ENCODE data around the gene HPCA. TPM values are rescaled to one million over a fixed set of nuclear protein-coding genes. Genes with fewer than 3 reads are reported as not detected.
A peak's percentile ranks its signal among the peaks of the same experiment; 100 is the strongest.

The HPCA gene
- polyA plus RNA-seq, 1 experiment, result 0.06 TPM

DNA sequence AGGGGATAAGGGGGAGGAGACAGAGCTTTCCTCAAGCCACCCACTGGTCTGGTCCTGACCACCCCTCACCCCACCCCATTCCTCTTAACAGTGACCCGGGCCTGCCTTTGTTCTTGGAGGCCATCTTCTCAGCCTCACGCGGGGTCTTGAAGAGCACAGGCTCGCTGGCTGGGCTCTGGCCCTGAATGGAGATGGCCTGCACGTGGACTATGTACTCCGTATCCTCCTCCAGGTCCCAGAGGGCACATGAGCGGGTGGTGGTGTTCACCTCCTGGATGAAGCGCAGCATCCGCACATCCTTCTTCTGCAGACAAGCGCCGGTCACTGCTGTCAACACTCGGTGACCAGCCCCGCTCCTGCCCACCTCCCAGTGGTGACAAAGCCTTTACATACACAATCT lies 18.2 kb upstream of the HPCA start:
- POLR2A ChIA-PET, result no interaction called here
- TF ChIP-seq, protein P1, sequence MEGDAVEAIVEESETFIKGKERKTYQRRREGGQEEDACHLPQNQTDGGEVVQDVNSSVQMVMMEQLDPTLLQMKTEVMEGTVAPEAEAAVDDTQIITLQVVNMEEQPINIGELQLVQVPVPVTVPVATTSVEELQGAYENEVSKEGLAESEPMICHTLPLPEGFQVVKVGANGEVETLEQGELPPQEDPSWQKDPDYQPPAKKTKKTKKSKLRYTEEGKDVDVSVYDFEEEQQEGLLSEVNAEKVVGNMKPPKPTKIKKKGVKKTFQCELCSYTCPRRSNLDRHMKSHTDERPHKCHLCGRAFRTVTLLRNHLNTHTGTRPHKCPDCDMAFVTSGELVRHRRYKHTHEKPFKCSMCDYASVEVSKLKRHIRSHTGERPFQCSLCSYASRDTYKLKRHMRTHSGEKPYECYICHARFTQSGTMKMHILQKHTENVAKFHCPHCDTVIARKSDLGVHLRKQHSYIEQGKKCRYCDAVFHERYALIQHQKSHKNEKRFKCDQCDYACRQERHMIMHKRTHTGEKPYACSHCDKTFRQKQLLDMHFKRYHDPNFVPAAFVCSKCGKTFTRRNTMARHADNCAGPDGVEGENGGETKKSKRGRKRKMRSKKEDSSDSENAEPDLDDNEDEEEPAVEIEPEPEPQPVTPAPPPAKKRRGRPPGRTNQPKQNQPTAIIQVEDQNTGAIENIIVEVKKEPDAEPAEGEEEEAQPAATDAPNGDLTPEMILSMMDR (IDR thresholded peaks at IDR 0.05; ENCODE audit: low read depth, low read length), result no peak
- Histone ChIP-seq H3K9me3 (ENCODE audit: control insufficient read depth, insufficient read depth, low read length) (no peaks in the 10 kb centered on the region), H3K4me3 (ENCODE audit: low read depth, low read length) (no peak overlapping the region), H3K27me3 (ENCODE audit: control insufficient read depth, insufficient read depth, low read length) (peaks cover 12% of the 10 kb centered on the region), H3K27ac (ENCODE audit: low read depth, low read length) (peak overlapping the region; percentile 2)
- no peak for DNase-seq (ENCODE audit: low read depth, low spot score)
- CTCF ChIA-PET, result interaction anchor here (0.8 kb wide), 1 partner anchor 8 kb away, joined by 3 read pairs; no protein-coding TSS in a partner anchor

DNA sequence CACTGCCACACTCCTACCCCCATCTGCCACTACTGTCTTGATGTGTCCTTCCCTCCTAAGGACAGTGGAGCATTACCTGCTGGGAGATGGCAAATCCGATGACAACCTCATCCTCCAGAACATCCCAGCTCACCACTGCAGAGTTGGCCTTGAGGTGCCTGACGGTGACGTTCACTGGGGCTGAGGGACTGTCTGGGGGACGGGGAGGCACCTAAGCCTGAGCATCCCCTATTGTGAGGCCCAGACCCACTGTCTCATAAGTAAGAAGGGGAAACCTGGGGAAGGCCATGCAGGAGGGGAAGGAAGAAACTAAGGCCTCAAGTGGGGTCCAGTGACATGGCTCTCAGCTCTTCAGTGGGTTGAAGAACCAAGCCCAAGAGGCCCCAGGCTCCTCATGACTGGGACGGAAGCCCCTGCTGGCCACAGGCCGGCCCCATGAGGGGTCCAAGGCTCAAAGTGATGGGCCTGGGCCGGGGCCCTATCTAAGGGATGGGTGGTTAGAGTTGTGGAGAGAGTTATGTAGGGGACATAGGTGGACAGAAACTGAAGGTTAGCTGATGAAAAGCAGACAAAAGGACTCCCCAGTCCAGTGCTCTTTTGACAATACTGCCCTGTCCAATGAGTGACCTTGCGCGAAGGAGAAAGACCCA lies 17.4 kb upstream of the HPCA start:
- Histone ChIP-seq H3K27me3 (ENCODE audit: control insufficient read depth, insufficient read depth, low read length) (peaks cover 12% of the 10 kb centered on the region), H3K9me3 (ENCODE audit: control insufficient read depth, insufficient read depth, low read length) (no peaks in the 10 kb centered on the region), H3K27ac (ENCODE audit: low read depth, low read length) (no peak overlapping the region), H3K4me3 (ENCODE audit: low read depth, low read length) (no peak overlapping the region)
- ChIA-PET POLR2A (no interaction called here), CTCF (no interaction called here)
- TF ChIP-seq, protein P1 (IDR thresholded peaks at IDR 0.05; ENCODE audit: low read depth, low read length), result no peak
- DNase-seq (ENCODE audit: low read depth, low spot score), result no peak

DNA sequence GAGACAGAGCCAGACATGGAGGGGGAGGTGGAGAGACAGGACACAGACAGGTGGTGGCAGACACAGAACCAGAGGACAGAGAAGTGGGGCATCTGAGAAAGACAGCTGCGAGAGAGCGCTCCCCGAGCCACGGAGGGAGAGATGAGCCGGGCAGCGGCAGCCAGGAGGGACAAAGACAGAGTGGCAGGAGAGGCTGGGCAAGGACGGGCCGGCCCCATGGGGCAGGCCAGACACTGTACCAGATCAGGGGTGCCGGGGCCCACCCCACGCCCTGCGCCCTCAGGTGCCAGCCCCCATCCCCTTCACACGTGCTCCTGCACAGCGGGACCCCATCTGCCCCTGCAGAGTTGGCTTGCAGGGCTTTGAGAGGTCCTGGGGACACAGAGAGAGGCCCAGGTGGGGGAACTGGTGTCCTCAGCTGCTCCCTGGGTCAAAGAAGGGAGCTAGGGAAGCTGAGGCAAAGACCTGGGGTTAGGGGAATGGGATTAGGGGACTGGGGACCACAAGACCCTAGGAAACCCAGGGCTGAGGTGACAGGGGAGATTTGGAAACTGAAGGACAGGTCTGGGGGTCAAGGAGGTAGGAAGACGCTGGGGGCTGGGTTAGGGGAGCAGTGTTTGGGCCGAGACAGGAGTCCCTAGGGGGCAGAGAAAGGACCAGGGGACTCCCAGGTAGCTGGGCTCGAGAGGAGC lies 16.2 kb upstream of the HPCA start:
- no peak for DNase-seq (ENCODE audit: low read depth, low spot score)
- H3K27ac ChIP-seq (ENCODE audit: low read depth, low read length), result no peak overlapping the region
- H3K4me3 ChIP-seq (ENCODE audit: low read depth, low read length), result peak overlapping the region; percentile 32
- POLR2A ChIA-PET, result no interaction called here
- TF ChIP-seq, protein P1 (IDR thresholded peaks at IDR 0.05; ENCODE audit: low read depth, low read length), result no peak
- H3K27me3 ChIP-seq (ENCODE audit: control insufficient read depth, insufficient read depth, low read length), result peaks cover 12% of the 10 kb centered on the region
- no peaks in the 10 kb centered on the region for H3K9me3 ChIP-seq (ENCODE audit: control insufficient read depth, insufficient read depth, low read length)
- CTCF ChIA-PET, result interaction anchor here (1.4 to 2.2 kb wide), 2 partner anchors 23 to 215 kb away, joined by 3 to 11 read pairs; no protein-coding TSS in a partner anchor

DNA sequence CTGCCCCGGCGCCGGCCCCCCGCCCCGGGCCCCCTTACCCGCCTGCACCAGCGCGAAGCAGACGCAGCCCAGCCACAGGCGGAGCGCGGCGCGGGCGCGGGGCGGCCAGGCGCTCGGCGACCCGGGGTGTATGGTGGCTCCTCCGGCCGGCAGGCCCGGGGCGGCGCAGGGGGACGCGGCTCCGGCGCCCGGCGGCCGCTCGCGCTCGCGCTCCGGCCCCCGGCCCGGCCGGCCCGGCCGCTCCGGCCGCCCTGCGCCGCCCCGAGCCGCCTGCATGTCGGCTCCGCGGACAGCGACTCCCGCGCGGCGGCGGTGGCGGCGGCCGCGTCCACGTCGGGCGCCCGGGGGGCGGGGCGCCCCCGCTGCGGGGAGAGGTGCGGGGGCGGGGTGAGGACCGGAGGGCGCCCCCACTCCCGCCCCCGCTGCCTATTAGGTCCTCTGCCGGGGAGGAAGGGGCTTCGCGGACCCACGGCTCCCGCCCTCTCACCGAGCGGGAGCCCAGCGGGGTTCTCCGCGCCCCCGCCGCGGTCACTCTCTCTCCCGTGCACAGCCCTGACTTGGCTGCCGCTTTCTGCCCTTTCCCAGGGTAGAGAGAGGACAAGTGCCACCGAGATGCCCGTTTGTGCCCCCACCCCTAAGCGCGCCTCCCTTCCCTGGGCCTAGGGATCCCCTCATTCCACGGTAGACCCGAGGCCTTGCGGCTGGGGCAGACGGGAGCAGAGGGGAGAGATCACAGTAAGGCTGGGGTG lies 15.5 kb upstream of the HPCA start, which contains the start of gene FNDC5:
Gene FNDC5, minus strand, starts transcription at position 298 of the 749 bp plus-strand sequence.
- ChIA-PET POLR2A (interaction anchor here (0.7 kb wide), 1 partner anchor 53 kb away, joined by 3 read pairs; the partner anchor contains the start of genes S100PBP and YARS1), CTCF (interaction anchor here (0.7 to 2.2 kb wide), 12 partner anchors 7 to 469 kb away, joined by 3 to 11 read pairs (median 4); partner anchors contain the start of gene HPCA)
- peak within 1 kb of the TSS; percentile 46 for H3K4me3 ChIP-seq (ENCODE audit: low read depth, low read length)
- TF ChIP-seq, protein P1 (IDR thresholded peaks at IDR 0.05; ENCODE audit: low read depth, low read length), result no peak
- peaks cover 12% of the 10 kb centered on the region for H3K27me3 ChIP-seq (ENCODE audit: control insufficient read depth, insufficient read depth, low read length)
- DNase-seq (ENCODE audit: low read depth, low spot score), result no peak
- no peaks in the 10 kb centered on the region for H3K9me3 ChIP-seq (ENCODE audit: control insufficient read depth, insufficient read depth, low read length)
- no peak within 1 kb of the TSS for H3K27ac ChIP-seq (ENCODE audit: low read depth, low read length)

All from AG04450 (cell line).